Ovary (tissue), 3 donors: ENCODE data around the gene CFAP92.

Experiments
- EP300 ChIP-seq: sonication (generic); formaldehyde crosslinking; IDR thresholded peaks from one replicate; pipeline ENCODE4 v1.6.1; 2017; ENCODE audit warnings: antibody characterized with exemption
- POLR2A ChIP-seq: fragments of 450-650 bp; IDR thresholded peaks from one replicate; pipeline ENCODE4 v1.6.1; 2017; ENCODE audit warnings: antibody characterized with exemption, mild to moderate bottlenecking, moderate library complexity
- TF ChIP-seq, protein P1 (sequence below), 3 donors: fragments of 450-650 bp in 2 of 3; fragments of 200-600 bp in 1 of 3; IDR thresholded peaks; one replicate each; pipeline versions ENCODE4 v1.5.1 to v1.8.0; 2016 to 2022; ENCODE audit warnings: antibody characterized with exemption in 3 of 3, mild to moderate bottlenecking in 1 of 3
- donor health status: DM: no; HTN: no; CAD: no.

GRCh38 chr3:128949158-128949557 lies 44.7 kb downstream of the CFAP92 start:
- TF ChIP-seq POLR2A: no peak
- TF ChIP-seq, protein P1, sequence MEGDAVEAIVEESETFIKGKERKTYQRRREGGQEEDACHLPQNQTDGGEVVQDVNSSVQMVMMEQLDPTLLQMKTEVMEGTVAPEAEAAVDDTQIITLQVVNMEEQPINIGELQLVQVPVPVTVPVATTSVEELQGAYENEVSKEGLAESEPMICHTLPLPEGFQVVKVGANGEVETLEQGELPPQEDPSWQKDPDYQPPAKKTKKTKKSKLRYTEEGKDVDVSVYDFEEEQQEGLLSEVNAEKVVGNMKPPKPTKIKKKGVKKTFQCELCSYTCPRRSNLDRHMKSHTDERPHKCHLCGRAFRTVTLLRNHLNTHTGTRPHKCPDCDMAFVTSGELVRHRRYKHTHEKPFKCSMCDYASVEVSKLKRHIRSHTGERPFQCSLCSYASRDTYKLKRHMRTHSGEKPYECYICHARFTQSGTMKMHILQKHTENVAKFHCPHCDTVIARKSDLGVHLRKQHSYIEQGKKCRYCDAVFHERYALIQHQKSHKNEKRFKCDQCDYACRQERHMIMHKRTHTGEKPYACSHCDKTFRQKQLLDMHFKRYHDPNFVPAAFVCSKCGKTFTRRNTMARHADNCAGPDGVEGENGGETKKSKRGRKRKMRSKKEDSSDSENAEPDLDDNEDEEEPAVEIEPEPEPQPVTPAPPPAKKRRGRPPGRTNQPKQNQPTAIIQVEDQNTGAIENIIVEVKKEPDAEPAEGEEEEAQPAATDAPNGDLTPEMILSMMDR (IDR thresholded peaks at IDR 0.05): no peak
- TF ChIP-seq EP300: no peak
